GM18511 (cell line): ENCODE results near the gene HDHD2.
A peak's percentile ranks its signal among the peaks of the same experiment; 100 is the strongest.
"Not testable (repeated sequence)": the region's sequence is repeated elsewhere in the genome, so short reads cannot be mapped to it uniquely, and the experiment has no call there.

ENCODE experiments used
- ATAC-seq: cut with Tn5 transposase; IDR thresholded peaks from one replicate; pipeline ENCODE4 v1.9.1; 2021; ENCODE audit warnings: mild to moderate bottlenecking, moderate library complexity; ENCODE audit not compliant: unreplicated experiment

The HDHD2 gene

GRCh38 chr18:47150029-47150823 is at the start of gene HDHD2:
TSS of gene HDHD2 (minus strand) at chr18:47150500. CDS start at chr18:47136439, 14,061 bp downstream.
- peak; percentile 90 for ATAC-seq

GRCh38 chr18:47195961-47196360 is 45.7 kb upstream of the HDHD2 start:
- ATAC-seq = not testable (repeated sequence)

GRCh38 chr18:47191961-47192360 is 41.7 kb upstream of the HDHD2 start:
- ATAC-seq = no peak

- ATAC-seq = no peak
Measured at GRCh38 chr18:47187721-47188120, 37.4 kb upstream of the HDHD2 start.

- no peak for ATAC-seq
Measured at GRCh38 chr18:47184419-47185050, 34.2 kb upstream of the HDHD2 start.

GRCh38 chr18:47182156-47182555 is 31.9 kb upstream of the HDHD2 start:
- not testable (repeated sequence) for ATAC-seq

- ATAC-seq = no peak
Measured at GRCh38 chr18:47180765-47181164, 30.5 kb upstream of the HDHD2 start.

GRCh38 chr18:47179520-47179919 is 29.2 kb upstream of the HDHD2 start:
- ATAC-seq = no peak

GRCh38 chr18:47175898-47176575 is 25.7 kb upstream of the HDHD2 start, which contains the start of gene IER3IP1:
TSS of gene IER3IP1 (minus strand) at chr18:47176364. CDS start at chr18:47176277, 87 bp downstream.
- peak; percentile 87 for ATAC-seq

GRCh38 chr18:47175283-47175897 is 25.1 kb upstream of the HDHD2 start:
- ATAC-seq = peak; percentile 35

GRCh38 chr18:47174545-47175116 is 24.3 kb upstream of the HDHD2 start:
- ATAC-seq = no peak

GRCh38 chr18:47172476-47172875 is 22.2 kb upstream of the HDHD2 start:
- ATAC-seq = no peak

- no peak for ATAC-seq
Measured at GRCh38 chr18:47168913-47169312, 18.6 kb upstream of the HDHD2 start.

GRCh38 chr18:47168509-47168908 is 18.2 kb upstream of the HDHD2 start:
- ATAC-seq = no peak

GRCh38 chr18:47166294-47166693 is 16.0 kb upstream of the HDHD2 start:
- no peak for ATAC-seq

GRCh38 chr18:47163241-47163640 is 12.9 kb upstream of the HDHD2 start:
- ATAC-seq = peak; percentile 93

- no peak for ATAC-seq
Measured at GRCh38 chr18:47160256-47160655, 10.0 kb upstream of the HDHD2 start.

- ATAC-seq = not testable (repeated sequence)
Measured at GRCh38 chr18:47158404-47158803, 8.1 kb upstream of the HDHD2 start.

- ATAC-seq = no peak
Measured at GRCh38 chr18:47151439-47151838, 1.1 kb upstream of the HDHD2 start.

GRCh38 chr18:47150824-47151366 is 595 bp upstream of the HDHD2 start:
- ATAC-seq = peak; percentile 30
